Middle frontal gyrus (tissue), 1 donor: ENCODE data around the gene PRIMA1.
A peak's percentile ranks its signal among the peaks of the same experiment; 100 is the strongest.

Experiments
- DNase-seq: peaks from one replicate; pipeline ENCODE4 v3.0.0-alpha.2; 2015; ENCODE audit warnings: low spot score; ENCODE audit errors: extremely low spot score

Gene PRIMA1

DNA sequence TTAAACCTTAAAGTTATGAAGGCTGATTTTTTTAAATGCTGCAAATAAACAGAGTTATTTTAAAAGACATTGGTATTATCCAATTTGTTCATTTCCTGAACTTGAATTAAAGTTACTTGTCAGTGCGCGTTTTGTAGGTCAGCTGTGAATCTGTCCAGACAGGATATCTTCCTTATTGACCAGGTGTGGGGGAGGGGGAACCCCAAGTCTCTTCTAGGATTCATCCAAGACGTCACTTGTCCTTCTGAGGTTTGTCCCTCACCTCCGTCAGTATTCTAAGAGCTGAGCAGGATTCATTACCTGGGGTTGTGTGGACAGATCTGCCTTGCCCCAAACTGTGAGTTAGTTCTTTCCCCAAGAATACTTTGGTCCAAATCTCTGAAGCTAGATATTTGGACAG is 8.8 kb upstream of the PRIMA1 start:
- DNase-seq: no peak

DNA sequence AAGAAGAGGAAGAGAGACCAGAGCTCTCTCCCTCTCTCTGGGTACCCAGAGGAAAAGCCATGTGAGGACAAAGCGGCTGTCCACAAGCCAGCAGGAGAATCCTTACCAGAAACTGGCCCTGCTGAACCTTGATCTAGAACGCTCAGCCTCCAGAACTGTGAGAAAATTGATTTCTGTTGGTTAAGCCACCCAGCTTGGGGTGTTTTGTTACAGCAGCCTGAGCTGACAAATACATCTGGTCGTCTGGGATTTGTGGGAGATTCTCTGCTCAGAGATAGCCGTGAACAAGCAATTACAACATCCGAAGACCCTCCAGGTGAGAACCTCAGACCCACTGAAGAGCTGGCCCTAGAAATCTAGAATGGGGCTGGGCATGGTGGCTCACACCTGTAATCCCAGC is 6.5 kb upstream of the PRIMA1 start:
- no peak for DNase-seq

DNA sequence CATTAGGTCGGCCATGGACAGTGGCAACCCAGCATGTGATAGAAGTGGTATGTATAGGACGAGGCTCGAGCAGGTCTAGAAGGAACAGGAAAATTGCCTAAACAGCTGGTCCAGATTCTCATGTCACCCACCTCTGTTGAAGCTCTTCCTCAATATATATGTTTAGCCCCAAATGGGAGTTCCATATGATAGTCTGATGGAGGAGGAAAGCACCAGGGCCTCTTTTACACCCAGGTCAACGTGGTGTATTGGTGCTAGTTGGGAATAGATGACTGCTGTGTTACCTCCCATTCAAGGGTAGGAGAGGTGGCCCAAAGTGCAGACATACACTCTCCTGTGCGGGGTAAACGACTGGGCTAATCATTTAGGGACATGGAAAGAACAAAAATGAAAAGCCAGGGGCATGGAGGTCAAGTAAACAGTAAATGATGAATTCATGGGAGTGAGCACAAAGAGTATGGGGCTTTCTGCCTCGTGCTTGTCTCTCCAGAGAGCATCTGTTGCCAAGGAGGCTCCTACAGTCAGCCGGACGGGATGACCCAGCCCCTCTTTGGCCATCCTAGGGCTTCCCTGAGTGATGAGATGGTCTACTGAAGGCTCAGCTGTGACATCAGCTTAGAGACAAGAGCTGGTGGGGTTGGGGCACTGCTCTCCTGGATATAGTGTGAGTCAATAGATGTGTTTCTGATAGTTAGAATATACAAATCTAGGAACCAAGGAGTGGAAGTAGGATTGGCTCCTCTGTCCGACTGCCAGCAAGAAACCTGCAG is 5.5 kb upstream of the PRIMA1 start:
- DNase-seq: no peak

GRCh38 chr14:93792391-93792790 is 4.1 kb upstream of the PRIMA1 start:
- no peak for DNase-seq

- no peak for DNase-seq
These were observed 2.7 kb upstream of the PRIMA1 start for GRCh38 chr14:93790966-93791365.

DNA sequence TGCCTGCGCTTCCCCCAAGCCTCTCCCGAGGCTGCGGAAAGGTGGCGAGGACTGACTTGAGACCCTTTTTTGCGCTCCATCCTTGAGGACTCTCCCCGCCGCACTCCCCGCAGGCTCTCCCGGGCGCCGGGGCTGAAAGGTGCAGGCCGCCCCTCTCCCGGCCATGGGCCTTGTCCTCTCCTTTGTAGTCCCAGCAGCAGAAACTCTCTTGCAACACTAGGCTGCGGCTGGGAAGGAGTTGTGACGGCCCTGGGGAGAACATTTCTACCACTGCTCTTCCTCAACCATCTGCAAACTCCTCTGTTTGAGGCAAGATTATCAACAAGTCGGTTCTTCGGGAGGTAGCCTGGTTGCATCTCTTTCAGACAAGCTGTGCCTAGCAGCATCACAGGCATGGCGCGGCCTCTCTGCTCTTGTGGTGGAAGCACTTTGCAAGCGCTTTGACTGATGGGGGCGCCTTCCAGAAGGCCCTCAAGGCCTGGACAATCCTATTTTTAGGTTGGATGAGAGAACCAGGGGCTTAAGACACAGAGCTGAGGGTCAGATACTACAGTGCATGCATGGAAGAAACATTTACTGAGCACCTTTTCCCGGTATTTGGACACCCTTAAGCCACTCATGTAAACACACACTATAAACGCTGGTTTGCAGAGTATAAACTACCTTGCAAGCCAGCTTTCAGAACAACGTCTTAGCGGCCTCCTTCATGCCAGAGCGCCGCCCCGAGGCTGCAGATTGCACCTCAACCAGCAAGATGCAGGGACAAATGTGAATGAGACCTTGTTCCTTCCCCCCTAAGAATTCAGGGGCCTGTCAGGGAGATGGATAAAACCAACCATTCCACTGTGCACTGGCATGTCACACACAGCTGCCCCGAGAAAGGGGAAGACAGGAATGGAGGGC is 1.2 kb upstream of the PRIMA1 start:
- no peak for DNase-seq

GRCh38 chr14:93788543-93789227 is 400 bp upstream of the PRIMA1 start:
- DNase-seq: peak; percentile 12

- no peak for DNase-seq
These were observed 606 bp downstream of the PRIMA1 start for GRCh38 chr14:93787465-93788292.

- DNase-seq: no peak
These were observed 2.9 kb downstream of the PRIMA1 start for GRCh38 chr14:93785423-93785822.

- DNase-seq: no peak
These were observed 3.4 kb downstream of the PRIMA1 start for GRCh38 chr14:93784878-93785277.

- no peak for DNase-seq
These were observed 7.4 kb downstream of the PRIMA1 start for GRCh38 chr14:93780813-93781400.

- no peak for DNase-seq
These were observed 9.2 kb downstream of the PRIMA1 start for GRCh38 chr14:93778856-93779629.

GRCh38 chr14:93778453-93778852 is 9.8 kb downstream of the PRIMA1 start:
- DNase-seq: no peak

DNA sequence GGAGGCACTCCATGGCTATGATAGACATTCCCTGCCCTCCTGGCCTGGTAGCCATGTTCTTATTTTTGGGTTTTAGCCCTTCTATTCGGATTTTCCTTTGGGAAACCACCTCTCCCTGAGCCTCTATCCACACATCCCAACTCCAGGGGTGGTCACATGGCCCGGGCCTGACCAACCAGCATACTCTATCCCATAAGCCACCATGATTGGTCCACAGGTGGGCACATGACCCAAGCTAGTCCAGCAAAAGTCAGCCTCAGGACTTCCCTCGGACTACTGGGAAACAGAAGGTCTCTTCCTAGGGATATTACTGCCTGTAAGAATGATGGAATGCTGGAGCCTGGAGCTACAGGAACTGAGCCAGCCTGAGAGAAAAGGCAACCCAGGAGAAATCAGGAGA is 12.5 kb downstream of the PRIMA1 start:
- no peak for DNase-seq

GRCh38 chr14:93775158-93775557 is 13.1 kb downstream of the PRIMA1 start:
- DNase-seq: no peak

DNA sequence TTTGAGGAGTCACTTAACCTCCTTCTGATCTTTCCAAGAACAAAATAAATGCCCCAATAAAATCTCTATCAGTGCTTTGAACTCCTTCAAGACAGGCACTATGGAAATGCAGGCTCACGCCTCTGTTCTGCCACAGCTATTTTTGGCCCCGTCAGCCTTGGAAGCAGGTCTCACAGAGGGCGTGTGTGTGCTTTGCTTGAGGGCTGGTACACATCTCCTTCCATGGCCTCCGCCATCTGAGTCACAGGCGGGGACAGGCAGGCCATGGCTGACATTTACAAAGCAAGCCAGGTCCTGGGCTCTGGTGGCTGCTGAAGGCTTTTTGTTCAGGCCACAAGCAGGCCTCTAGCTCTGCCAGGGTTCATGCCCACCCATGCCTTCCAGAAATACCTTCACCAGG is 16.0 kb downstream of the PRIMA1 start:
- DNase-seq: no peak

GRCh38 chr14:93765970-93766369 is 22.3 kb downstream of the PRIMA1 start:
- no peak for DNase-seq

DNA sequence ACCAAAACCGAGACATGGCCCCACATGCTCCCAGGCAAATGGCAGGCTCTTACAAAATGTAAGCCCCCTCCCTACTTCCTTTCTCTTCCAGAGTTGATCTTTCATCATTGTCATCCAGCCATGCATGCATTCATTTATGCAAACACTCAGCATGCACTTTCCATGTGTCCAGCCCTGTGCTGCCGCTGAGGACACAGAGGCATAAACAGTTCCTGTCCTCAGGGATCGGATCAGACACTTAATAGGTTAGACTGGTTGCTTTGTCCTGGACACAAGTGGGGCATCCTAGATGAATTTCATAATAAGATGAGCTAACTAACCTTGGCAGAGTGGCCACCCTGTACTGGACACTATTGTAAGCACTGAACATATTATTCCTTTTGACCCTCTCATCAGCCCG is 23.1 kb downstream of the PRIMA1 start:
- no peak for DNase-seq

- DNase-seq: no peak
These were observed 24.1 kb downstream of the PRIMA1 start for GRCh38 chr14:93764211-93764659.
